GM23248 (cell line): ENCODE measurements around the gene LRMDA. TPM values are rescaled to one million over a fixed set of nuclear protein-coding genes. Genes with fewer than 3 reads are reported as not detected.

ENCODE experiments used
- DNase-seq: peaks from one replicate; pipeline ENCODE4 v3.0.0-alpha.2; 2015
- H2AFZ ChIP-seq: fragments of 200-600 bp; sonication (generic); 2 replicates; pipeline ENCODE4 v1.6.1; 2016; ENCODE audit warnings: antibody characterized with exemption
- H3F3A ChIP-seq: fragments of 200-600 bp; sonication (generic); 2 replicates; pipeline ENCODE4 v1.6.1; 2016; ENCODE audit warnings: mild to moderate bottlenecking, antibody characterized with exemption, mixed run types; ENCODE audit not compliant: insufficient read depth
- H3K27ac ChIP-seq: fragments of 200-600 bp; sonication (generic); 2 replicates; pipeline ENCODE4 v1.5.1; 2016; ENCODE audit warnings: mild to moderate bottlenecking
- H3K27me3 ChIP-seq: fragments of 200-600 bp; sonication (generic); replicated peaks from 2 replicates; pipeline ENCODE4 v1.6.1; 2016; ENCODE audit warnings: mild to moderate bottlenecking; ENCODE audit not compliant: insufficient read depth
- H3K36me3 ChIP-seq: fragments of 200-600 bp; sonication (generic); 2 replicates; pipeline ENCODE4 v1.6.1; 2016; ENCODE audit warnings: low read depth, mild to moderate bottlenecking
- H3K4me1 ChIP-seq: fragments of 200-600 bp; sonication (generic); 2 replicates; pipeline ENCODE4 v1.6.1; 2016; ENCODE audit warnings: mild to moderate bottlenecking; ENCODE audit not compliant: insufficient read depth
- H3K4me2 ChIP-seq: fragments of 200-600 bp; sonication (generic); one replicate; pipeline ENCODE4 v1.6.1; 2016; ENCODE audit warnings: mild to moderate bottlenecking; ENCODE audit not compliant: unreplicated experiment
- H3K4me3 ChIP-seq: fragments of 200-600 bp; sonication (generic); 2 replicates; pipeline ENCODE4 v1.5.1; 2016; ENCODE audit warnings: mild to moderate bottlenecking
- H3K79me2 ChIP-seq: fragments of 200-600 bp; sonication (generic); 2 replicates; pipeline ENCODE4 v1.6.1; 2016; ENCODE audit warnings: mild to moderate bottlenecking; ENCODE audit not compliant: insufficient read depth
- H3K9ac ChIP-seq: fragments of 200-600 bp; sonication (generic); 2 replicates; pipeline ENCODE4 v1.6.1; 2016; ENCODE audit warnings: mild to moderate bottlenecking
- H3K9me2 ChIP-seq: fragments of 200-600 bp; sonication (generic); 2 replicates; pipeline ENCODE4 v1.6.1; 2016; ENCODE audit warnings: mixed run types, mild to moderate bottlenecking, moderate library complexity; ENCODE audit not compliant: insufficient read depth
- H3K9me3 ChIP-seq: fragments of 200-600 bp; sonication (generic); one replicate; pipeline ENCODE4 v1.6.1; 2017; ENCODE audit warnings: low read depth
- H4K20me1 ChIP-seq: fragments of 200-600 bp; sonication (generic); 2 replicates; pipeline ENCODE4 v1.6.0; 2016; ENCODE audit not compliant: insufficient read depth
- EZH2 ChIP-seq: fragments of 200-600 bp; sonication (generic); IDR thresholded peaks from 2 replicates; pipeline ENCODE4 v1.6.1; 2018; ENCODE audit warnings: antibody characterized with exemption, mild to moderate bottlenecking; ENCODE audit not compliant: insufficient read depth, poor library complexity, severe bottlenecking
- EZH2phosphoT487 ChIP-seq: fragments of 200-600 bp; sonication (generic); IDR thresholded peaks from 2 replicates; pipeline ENCODE4 v1.6.1; 2018; ENCODE audit warnings: antibody characterized with exemption, moderate library complexity, mild to moderate bottlenecking, low read depth; ENCODE audit not compliant: insufficient read depth
- WGBS, 2 experiments: methylation state at CpG; one replicate each; pipeline ENCODE4 v1.1.6; 2015 to 2017; ENCODE audit warnings: low lambda C conversion rate in 2 of 2, low coverage in 1 of 2; ENCODE audit errors: missing lambda C conversion rate in 2 of 2; 5-methylcytosine and 5-hydroxymethylcytosine counted together
- in situ Hi-C: fragments of 300-500 bp; cut with MboI; formaldehyde crosslinking; loops from 2 replicates; pipeline ENCODE4 v1.15.0; 2020
- polyA plus RNA-seq: library from polyadenylated mRNA; unstranded; fragments of >200 nt; fragmentation: Nextera tagmentation; extraction: Ambion mirVana; gene quantifications from 2 replicates; pipeline ENCODE4 v1.2.1, GENCODE V29; 2016
- total RNA-seq: library from RNA; depleted of rRNA; stranded (reverse); fragments of >200 nt; shearing (Covaris generic); gene quantifications from 2 replicates; pipeline ENCODE4 v1.2.3, GENCODE V29; 2014

LRMDA gene
- total and polyA plus RNA-seq, 2 experiments from 2014 or later, result 2.6 TPM; not detected in 1

GRCh38 chr10:75887369-75887768 lies 455.9 kb downstream of the LRMDA start:
- 88 to 94% methylated on average over 2 of the region's 2 CpGs for WGBS, 2 experiments
- TF ChIP-seq EZH2, result no peak
- no peak for TF ChIP-seq EZH2phosphoT487
- Histone ChIP-seq H3K4me3 (no peak overlapping the region), H3K9ac (no peak overlapping the region), H3F3A (no peaks in the 10 kb centered on the region), H3K4me2 (no peak overlapping the region), H3K36me3 (no peaks in the 10 kb centered on the region), H4K20me1 (no peaks in the 10 kb centered on the region), H3K27ac (no peak overlapping the region), H3K27me3 (no peaks in the 10 kb centered on the region; the same call in 1 of the 2 replicates), H3K9me2 (no peaks in the 10 kb centered on the region), H3K9me3 (no peaks in the 10 kb centered on the region), H2AFZ (no peak overlapping the region), H3K4me1 (no peaks in the 10 kb centered on the region), H3K79me2 (no peaks in the 10 kb centered on the region)
- in situ Hi-C loops, result no loop called here
- no peak for DNase-seq

DNA sequence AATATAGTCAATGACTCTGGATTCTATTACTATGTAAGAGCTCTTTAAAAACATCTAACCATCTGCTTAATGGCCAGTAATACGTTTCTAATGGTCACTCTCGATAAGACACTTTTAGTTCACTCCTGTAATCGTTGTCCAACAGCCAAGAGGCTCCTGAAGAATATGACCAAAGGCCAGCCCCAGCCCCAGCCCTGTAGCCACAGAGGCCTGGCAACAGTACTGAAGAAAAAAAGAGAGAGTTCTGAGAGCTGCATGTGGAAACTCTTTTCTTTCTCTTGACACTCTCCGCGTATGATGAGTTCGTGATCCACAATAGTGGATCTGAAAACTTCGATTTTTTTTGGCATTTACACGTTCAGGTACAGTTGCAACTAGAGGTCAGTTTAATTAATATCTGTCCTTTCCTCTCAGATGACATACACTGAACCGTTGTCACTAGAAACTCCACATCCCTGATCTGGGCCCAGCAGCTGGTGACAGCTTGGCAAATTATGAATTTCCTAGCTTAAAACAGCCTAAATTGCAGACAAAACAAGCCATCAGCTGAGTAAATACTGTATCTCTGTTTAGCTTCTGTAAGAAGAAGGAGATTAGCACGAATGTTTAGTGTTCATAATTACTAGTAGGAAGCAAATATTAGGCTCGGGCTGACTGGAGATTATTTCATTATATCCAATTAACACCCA lies 456.7 kb downstream of the LRMDA start:
- no peaks in the 10 kb centered on the region for H3K4me1 ChIP-seq
- H3K9ac ChIP-seq, result no peak overlapping the region
- H4K20me1 ChIP-seq, result no peaks in the 10 kb centered on the region
- H3K27me3 ChIP-seq, result no peaks in the 10 kb centered on the region; the same call in 1 of the 2 replicates
- in situ Hi-C loops, result no loop called here
- no peaks in the 10 kb centered on the region for H3K36me3 ChIP-seq
- WGBS, 2 experiments, result 64 to 66% methylated on average over 11 of the region's 11 CpGs
- no peaks in the 10 kb centered on the region for H3K9me2 ChIP-seq
- H3K79me2 ChIP-seq, result no peaks in the 10 kb centered on the region
- no peaks in the 10 kb centered on the region for H3F3A ChIP-seq
- H3K9me3 ChIP-seq, result no peaks in the 10 kb centered on the region
- no peak for DNase-seq
- TF ChIP-seq EZH2phosphoT487 (no peak), EZH2 (no peak)
- no peak overlapping the region for H3K4me3 ChIP-seq
- no peak overlapping the region for H3K4me2 ChIP-seq
- no peak overlapping the region for H2AFZ ChIP-seq
- no peak overlapping the region for H3K27ac ChIP-seq

DNA sequence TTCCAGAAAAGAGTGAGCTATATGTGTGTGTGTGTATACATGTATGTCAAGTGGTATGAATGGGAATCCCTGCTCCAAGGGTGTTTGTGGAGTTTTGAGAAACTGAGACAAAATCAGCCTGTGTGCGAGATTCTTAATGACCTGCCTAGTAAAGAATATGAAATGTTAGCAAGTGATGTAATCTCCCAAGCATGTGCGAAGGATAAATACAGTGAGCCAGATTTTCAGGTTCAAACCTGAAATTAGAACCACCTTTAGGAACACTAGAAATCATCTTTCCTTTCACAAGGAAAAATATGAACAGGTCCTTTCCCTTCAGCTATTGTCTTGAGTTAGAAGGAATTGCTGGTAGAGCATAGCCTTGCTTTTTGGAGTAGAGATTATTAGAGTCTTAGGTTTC lies 457.6 kb downstream of the LRMDA start:
- H3F3A ChIP-seq, result no peaks in the 10 kb centered on the region
- no peak overlapping the region for H3K4me2 ChIP-seq
- no peaks in the 10 kb centered on the region for H4K20me1 ChIP-seq

GRCh38 chr10:75894761-75895160 lies 463.3 kb downstream of the LRMDA start:
- Histone ChIP-seq H3K4me1 (no peaks in the 10 kb centered on the region), H3K36me3 (no peaks in the 10 kb centered on the region), H3K79me2 (no peaks in the 10 kb centered on the region), H2AFZ (no peak overlapping the region), H3F3A (no peaks in the 10 kb centered on the region), H3K4me3 (no peak overlapping the region), H4K20me1 (no peaks in the 10 kb centered on the region), H3K9ac (no peak overlapping the region), H3K9me2 (no peaks in the 10 kb centered on the region), H3K27ac (no peak overlapping the region), H3K27me3 (no peaks in the 10 kb centered on the region; the same call in 1 of the 2 replicates), H3K4me2 (no peak overlapping the region), H3K9me3 (no peaks in the 10 kb centered on the region)
- WGBS, 2 experiments, result 76 to 77% methylated on average over 1 of the region's 1 CpG
- TF ChIP-seq EZH2phosphoT487 (no peak), EZH2 (no peak)
- in situ Hi-C loops, result no loop called here
- no peak for DNase-seq

More for the DNA sequence above, 457.6 kb downstream of the LRMDA start:
- no peak overlapping the region for H3K4me3 ChIP-seq
- H3K9me3 ChIP-seq, result no peaks in the 10 kb centered on the region
- H3K9me2 ChIP-seq, result no peaks in the 10 kb centered on the region
- no peak for TF ChIP-seq EZH2phosphoT487
- no peak for TF ChIP-seq EZH2
- DNase-seq, result no peak
- no peaks in the 10 kb centered on the region for H3K79me2 ChIP-seq
- H3K36me3 ChIP-seq, result no peaks in the 10 kb centered on the region
- H2AFZ ChIP-seq, result no peak overlapping the region
- 85% methylated on average over 2 of the region's 2 CpGs for WGBS, 2 experiments
- H3K4me1 ChIP-seq, result no peaks in the 10 kb centered on the region
- no peak overlapping the region for H3K9ac ChIP-seq
- in situ Hi-C loops, result no loop called here
- H3K27ac ChIP-seq, result no peak overlapping the region
- no peaks in the 10 kb centered on the region; the same call in 1 of the 2 replicates for H3K27me3 ChIP-seq

- Histone ChIP-seq H3K9me2 (no peaks in the 10 kb centered on the region), H3F3A (no peaks in the 10 kb centered on the region), H3K9me3 (no peaks in the 10 kb centered on the region), H3K27me3 (no peaks in the 10 kb centered on the region; the same call in 1 of the 2 replicates), H3K36me3 (no peaks in the 10 kb centered on the region), H3K27ac (no peak overlapping the region), H3K79me2 (no peaks in the 10 kb centered on the region), H3K9ac (no peak overlapping the region), H3K4me1 (no peaks in the 10 kb centered on the region), H3K4me2 (no peak overlapping the region), H2AFZ (no peak overlapping the region), H3K4me3 (no peak overlapping the region), H4K20me1 (no peaks in the 10 kb centered on the region)
- TF ChIP-seq EZH2phosphoT487 (no peak), EZH2 (no peak)
- in situ Hi-C loops, result no loop called here
- DNase-seq, result no peak
Measured at GRCh38 chr10:75895259-75895658, 463.8 kb downstream of the LRMDA start.
